ENCODE results near the gene COL5A1. TPM values are rescaled to one million over a fixed set of nuclear protein-coding genes. Genes with fewer than 3 reads are reported as not detected.

COL5A1 gene
- total RNA-seq, 4 donors from 2014 or later: 4.0 to 12.8 (median 6.3) TPM

DNA sequence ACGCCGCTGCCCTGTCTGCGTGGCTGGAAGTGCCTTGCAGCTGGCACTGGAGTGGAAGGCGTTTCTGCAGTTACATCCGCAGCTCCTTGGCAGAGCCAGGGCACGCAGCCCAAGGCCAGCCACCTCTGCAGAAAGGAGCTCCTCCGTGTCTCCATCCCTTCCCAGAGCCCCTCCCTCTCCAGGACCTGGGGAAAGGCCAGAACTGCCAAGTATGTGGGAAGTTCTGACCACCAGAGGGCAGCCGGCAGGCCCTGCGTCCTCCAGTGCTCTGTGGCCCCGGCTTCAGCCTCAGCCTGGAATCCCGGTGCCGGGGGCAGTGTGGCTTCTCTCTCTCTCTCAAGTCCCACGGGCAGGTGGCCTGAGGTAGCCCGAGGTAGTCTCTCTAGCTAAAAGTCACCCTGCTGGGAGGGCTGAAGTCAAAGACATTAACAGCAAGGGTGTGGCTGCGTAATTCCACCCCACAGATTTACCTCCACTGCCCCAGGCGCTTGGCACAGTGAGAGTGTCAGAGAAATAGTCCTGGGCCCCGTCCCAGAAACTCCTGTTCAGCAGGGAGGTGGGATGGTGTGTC lies 137.3 kb downstream of the COL5A1 start:
- no peak overlapping the region for H3K27ac ChIP-seq
- peaks cover 0 to 67% (median 0%) of the 10 kb centered on the region in 4 donors for H3K27me3 ChIP-seq
- peaks cover 10 to 43% (median 12%) of the 10 kb centered on the region in 3 donors for H3K4me1 ChIP-seq
- 28 to 42% methylated on average over 2 to 8 of the region's 17 CpGs for WGBS, 2 donors
- H3K4me3 ChIP-seq: no peak overlapping the region
- intact Hi-C loops (cut with DNase I): no loop called here
- TF ChIP-seq CTCF (IDR thresholded peaks at IDR 0.05) (peak in 5 of 6 experiments; percentile 16 to 60 (median 55)), POLR2A (IDR thresholded peaks at IDR 0.05) (no peak)
- H3K36me3 ChIP-seq: peaks cover 0 to 24% (median 3%) of the 10 kb centered on the region in 3 donors
- DNase-seq: no peak
- no peaks in the 10 kb centered on the region for H3K9me3 ChIP-seq

- 76 to 86% methylated on average over 4 to 8 of the region's 8 CpGs for WGBS, 2 donors
- intact Hi-C loops (cut with DNase I): no loop called here
- H3K9me3 ChIP-seq: no peaks in the 10 kb centered on the region
These were observed 138.0 kb downstream of the COL5A1 start for GRCh38 chr9:134779640-134780039.

DNA sequence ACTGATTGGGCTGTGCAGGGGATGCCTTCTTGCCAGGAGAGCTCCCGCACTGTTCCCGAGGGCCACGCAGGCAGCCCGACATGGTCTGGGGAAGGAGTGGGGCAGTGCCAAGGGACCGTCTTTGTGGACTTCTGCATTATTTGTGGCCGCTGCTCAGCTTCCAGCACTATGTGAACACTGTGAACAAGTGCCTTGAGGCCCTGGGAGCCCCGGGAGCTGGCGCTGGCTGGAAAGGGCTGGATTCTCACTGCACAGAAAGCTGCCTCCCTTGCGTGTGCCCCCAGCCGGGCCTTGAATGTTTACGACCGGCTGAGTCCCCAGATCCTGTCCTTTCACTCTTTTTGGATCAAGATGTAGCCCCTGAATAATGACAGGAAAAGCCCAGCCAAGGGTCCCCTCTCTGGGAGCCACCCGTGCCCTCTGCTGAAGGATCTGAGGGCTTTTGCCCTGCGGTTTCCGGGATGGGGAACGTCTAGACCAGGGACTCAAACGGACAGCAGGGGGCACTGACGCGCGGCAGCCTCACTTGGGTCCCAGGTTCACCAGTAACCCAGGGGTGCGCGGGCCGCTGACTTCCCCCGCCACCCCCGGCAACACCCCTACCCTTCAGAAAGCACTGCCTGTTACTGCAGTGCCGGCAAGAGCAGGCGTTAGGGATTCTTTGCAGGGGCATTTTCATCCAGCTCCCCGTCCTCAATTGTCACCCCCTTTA lies 140.1 kb downstream of the COL5A1 start:
- intact Hi-C loops (cut with DNase I): no loop called here

More at GRCh38 chr9:134779640-134780039, 138.0 kb downstream of the COL5A1 start:
- H3K27me3 ChIP-seq: peaks cover 0 to 73% (median 0%) of the 10 kb centered on the region in 4 donors
- no peak overlapping the region for H3K4me3 ChIP-seq
- TF ChIP-seq POLR2A (IDR thresholded peaks at IDR 0.05): no peak
- no peak for TF ChIP-seq CTCF (IDR thresholded peaks at IDR 0.05)
- H3K27ac ChIP-seq: no peak overlapping the region
- DNase-seq: no peak
- peaks cover 0 to 20% (median 3%) of the 10 kb centered on the region in 3 donors for H3K36me3 ChIP-seq
- peaks cover 11 to 50% (median 12%) of the 10 kb centered on the region in 3 donors for H3K4me1 ChIP-seq

GRCh38 chr9:134782921-134783698 lies 141.5 kb downstream of the COL5A1 start:
- intact Hi-C loops (cut with DNase I): no loop called here
- TF ChIP-seq CTCF (IDR thresholded peaks at IDR 0.05) (no peak), POLR2A (IDR thresholded peaks at IDR 0.05) (no peak)
- peaks cover 0 to 62% (median 0%) of the 10 kb centered on the region in 4 donors for H3K27me3 ChIP-seq
- H3K4me3 ChIP-seq: no peak overlapping the region
- 54 to 78% methylated on average over 18 to 31 of the region's 33 CpGs for WGBS, 2 donors
- H3K4me1 ChIP-seq: peaks cover 10 to 52% (median 11%) of the 10 kb centered on the region in 3 donors
- H3K9me3 ChIP-seq: no peaks in the 10 kb centered on the region
- peaks cover 0 to 20% (median 3%) of the 10 kb centered on the region in 3 donors for H3K36me3 ChIP-seq
- no peak overlapping the region for H3K27ac ChIP-seq
- DNase-seq: no peak

More for the DNA sequence above, 140.1 kb downstream of the COL5A1 start:
- Histone ChIP-seq H3K4me1 (peaks cover 11 to 57% (median 12%) of the 10 kb centered on the region in 3 donors), H3K4me3 (no peak overlapping the region), H3K27me3 (peaks cover 0 to 76% (median 0%) of the 10 kb centered on the region in 4 donors), H3K9me3 (no peaks in the 10 kb centered on the region), H3K36me3 (peaks cover 0 to 20% (median 3%) of the 10 kb centered on the region in 3 donors), H3K27ac (no peak overlapping the region)
- no peak for TF ChIP-seq POLR2A (IDR thresholded peaks at IDR 0.05)
- TF ChIP-seq CTCF (IDR thresholded peaks at IDR 0.05): peak in 2 of 6 experiments; percentile 19 to 24
- no peak for DNase-seq
- 90 to 100% methylated on average over 2 to 3 of the region's 28 CpGs for WGBS, 2 donors

All from esophagus squamous epithelium (tissue), 5 donors.